Measurements from ENCODE around the gene EPN3. TPM values are rescaled to one million over a fixed set of nuclear protein-coding genes. Genes with fewer than 3 reads are reported as not detected.

EPN3 gene
- polyA plus RNA-seq, 1 donor (not counting 4 experiments of a cell fraction or from before 2014, with no cell fraction given): 66.7 TPM

DNA sequence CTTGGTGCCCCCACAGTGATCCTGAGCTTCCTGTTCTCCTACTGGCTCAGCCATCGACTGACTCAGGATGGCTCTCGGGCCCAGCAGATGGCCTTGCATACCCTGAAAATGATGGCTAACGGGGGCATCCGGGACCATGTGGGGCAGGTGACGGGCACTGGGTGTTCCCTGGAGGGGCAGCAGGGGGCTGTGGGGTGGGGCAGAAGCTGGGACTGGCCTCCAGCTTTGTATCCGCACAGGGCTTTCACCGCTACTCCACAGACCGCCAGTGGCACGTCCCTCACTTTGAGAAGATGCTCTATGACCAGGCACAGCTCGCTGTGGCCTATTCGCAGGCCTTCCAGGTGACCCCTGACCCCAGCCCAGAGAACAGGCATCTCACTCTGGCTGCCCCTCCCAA lies 17.4 kb downstream of the EPN3 start:
- Histone ChIP-seq H3K4me2 (ENCODE audit: control insufficient read depth, extremely low read depth, insufficient read depth, low read depth, low read length) (no peak overlapping the region), H3K79me2 (ENCODE audit: control insufficient read depth, insufficient read depth, low read length) (no peaks in the 10 kb centered on the region), H3K4me1 (ENCODE audit: control insufficient read depth, extremely low read depth, insufficient read depth, low read length) (peaks cover 7% of the 10 kb centered on the region), H2AFZ (ENCODE audit: control insufficient read depth, low read length) (no peak overlapping the region), H3K27ac (ENCODE audit: control insufficient read depth, insufficient read depth, low read length) (no peak overlapping the region), H3K9ac (ENCODE audit: control insufficient read depth, extremely low read depth, insufficient read depth, low read length) (no peak overlapping the region), H3K27me3 (ENCODE audit: control insufficient read depth, extremely low read depth, insufficient read depth, low read length) (no peaks in the 10 kb centered on the region), H4K20me1 (ENCODE audit: control insufficient read depth, extremely low read depth, insufficient read depth, low read length) (no peaks in the 10 kb centered on the region), H3K9me1 (ENCODE audit: control insufficient read depth, extremely low read depth, insufficient read depth, low read length) (no peaks in the 10 kb centered on the region), H3K36me3 (ENCODE audit: control insufficient read depth in 2 of 2, extremely low read depth in 1 of 2, insufficient read depth in 2 of 2, low read length in 2 of 2) (peaks cover 5 to 14% of the 10 kb centered on the region in 2 experiments), H3K4me3 (ENCODE audit: control insufficient read depth in 2 of 3, extremely low read depth in 1 of 3, insufficient read depth in 2 of 3, low read depth in 1 of 3, low read length in 3 of 3) (no peak overlapping the region), H3K9me3 (ENCODE audit: control insufficient read depth, low read depth, low read length) (no peaks in the 10 kb centered on the region)
- DNase-seq (ENCODE audit: low read depth, low spot score) (no peak), FAIRE-seq (no peak)
- dilution Hi-C loops (cut with MboI; ENCODE audit: extremely low pct_ligation_motif_present, low sequenced_read_pairs): no loop called here
- TF ChIP-seq, protein P1, sequence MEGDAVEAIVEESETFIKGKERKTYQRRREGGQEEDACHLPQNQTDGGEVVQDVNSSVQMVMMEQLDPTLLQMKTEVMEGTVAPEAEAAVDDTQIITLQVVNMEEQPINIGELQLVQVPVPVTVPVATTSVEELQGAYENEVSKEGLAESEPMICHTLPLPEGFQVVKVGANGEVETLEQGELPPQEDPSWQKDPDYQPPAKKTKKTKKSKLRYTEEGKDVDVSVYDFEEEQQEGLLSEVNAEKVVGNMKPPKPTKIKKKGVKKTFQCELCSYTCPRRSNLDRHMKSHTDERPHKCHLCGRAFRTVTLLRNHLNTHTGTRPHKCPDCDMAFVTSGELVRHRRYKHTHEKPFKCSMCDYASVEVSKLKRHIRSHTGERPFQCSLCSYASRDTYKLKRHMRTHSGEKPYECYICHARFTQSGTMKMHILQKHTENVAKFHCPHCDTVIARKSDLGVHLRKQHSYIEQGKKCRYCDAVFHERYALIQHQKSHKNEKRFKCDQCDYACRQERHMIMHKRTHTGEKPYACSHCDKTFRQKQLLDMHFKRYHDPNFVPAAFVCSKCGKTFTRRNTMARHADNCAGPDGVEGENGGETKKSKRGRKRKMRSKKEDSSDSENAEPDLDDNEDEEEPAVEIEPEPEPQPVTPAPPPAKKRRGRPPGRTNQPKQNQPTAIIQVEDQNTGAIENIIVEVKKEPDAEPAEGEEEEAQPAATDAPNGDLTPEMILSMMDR (optimal IDR thresholded peaks at IDR 0.05 in 1 of 3, IDR thresholded peaks at IDR 0.05 in 1 of 3, conservative IDR thresholded peaks at IDR 0.05 in 1 of 3; ENCODE audit: extremely low read depth in 1 of 3, insufficient read depth in 2 of 3, low read length in 3 of 3): no peak
- no peak for TF ChIP-seq EZH2 (IDR thresholded peaks at IDR 0.05; ENCODE audit: low read length)

DNA sequence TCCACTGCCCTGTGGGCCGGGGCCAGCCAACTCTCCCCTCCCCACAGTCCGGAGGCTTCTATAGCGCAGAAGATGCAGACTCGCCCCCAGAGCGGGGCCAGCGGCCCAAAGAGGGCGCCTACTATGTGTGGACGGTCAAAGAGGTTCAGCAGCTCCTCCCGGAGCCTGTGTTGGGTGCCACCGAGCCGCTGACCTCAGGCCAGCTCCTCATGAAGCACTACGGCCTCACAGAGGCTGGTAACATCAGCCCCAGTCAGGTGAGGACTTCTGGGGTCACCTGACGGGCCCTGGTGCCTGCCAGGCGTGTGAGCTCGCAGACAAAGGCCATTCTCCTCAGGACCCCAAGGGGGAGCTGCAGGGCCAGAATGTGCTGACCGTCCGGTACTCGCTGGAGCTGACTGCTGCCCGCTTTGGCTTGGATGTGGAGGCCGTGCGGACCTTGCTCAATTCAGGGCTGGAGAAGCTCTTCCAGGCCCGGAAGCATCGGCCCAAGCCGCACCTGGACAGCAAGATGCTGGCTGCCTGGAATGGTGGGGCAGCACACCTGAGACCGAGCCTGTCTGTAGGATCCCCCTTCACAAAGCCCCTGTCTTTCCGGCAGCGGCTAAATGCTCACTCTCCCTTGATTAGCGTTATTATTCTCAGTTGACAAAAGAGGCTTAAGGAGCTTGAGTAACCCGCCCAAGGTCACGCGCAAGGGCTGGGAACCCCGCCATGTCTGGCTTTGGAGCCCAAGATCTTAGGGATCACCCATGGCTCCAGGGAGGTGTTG lies 18.3 kb downstream of the EPN3 start:
- peaks cover 7% of the 10 kb centered on the region for H3K4me1 ChIP-seq (ENCODE audit: control insufficient read depth, extremely low read depth, insufficient read depth, low read length)
- no peaks in the 10 kb centered on the region for H3K27me3 ChIP-seq (ENCODE audit: control insufficient read depth, extremely low read depth, insufficient read depth, low read length)
- no peak overlapping the region for H3K4me3 ChIP-seq (ENCODE audit: control insufficient read depth in 2 of 3, extremely low read depth in 1 of 3, insufficient read depth in 2 of 3, low read depth in 1 of 3, low read length in 3 of 3)
- H3K9ac ChIP-seq (ENCODE audit: control insufficient read depth, extremely low read depth, insufficient read depth, low read length): no peak overlapping the region
- dilution Hi-C loops (cut with MboI; ENCODE audit: extremely low pct_ligation_motif_present, low sequenced_read_pairs): no loop called here
- H3K9me1 ChIP-seq (ENCODE audit: control insufficient read depth, extremely low read depth, insufficient read depth, low read length): no peaks in the 10 kb centered on the region
- no peaks in the 10 kb centered on the region for H4K20me1 ChIP-seq (ENCODE audit: control insufficient read depth, extremely low read depth, insufficient read depth, low read length)
- no peaks in the 10 kb centered on the region for H3K9me3 ChIP-seq (ENCODE audit: control insufficient read depth, low read depth, low read length)
- peaks cover 5 to 17% of the 10 kb centered on the region in 2 experiments for H3K36me3 ChIP-seq (ENCODE audit: control insufficient read depth in 2 of 2, extremely low read depth in 1 of 2, insufficient read depth in 2 of 2, low read length in 2 of 2)
- TF ChIP-seq, protein P1 (optimal IDR thresholded peaks at IDR 0.05 in 1 of 3, IDR thresholded peaks at IDR 0.05 in 1 of 3, conservative IDR thresholded peaks at IDR 0.05 in 1 of 3; ENCODE audit: extremely low read depth in 1 of 3, insufficient read depth in 2 of 3, low read length in 3 of 3): peak; percentile 37 to 68 (median 51)
- TF ChIP-seq EZH2 (IDR thresholded peaks at IDR 0.05; ENCODE audit: low read length): no peak
- no peak overlapping the region for H3K4me2 ChIP-seq (ENCODE audit: control insufficient read depth, extremely low read depth, insufficient read depth, low read depth, low read length)
- H2AFZ ChIP-seq (ENCODE audit: control insufficient read depth, low read length): no peak overlapping the region
- DNase-seq (ENCODE audit: low read depth, low spot score) (no peak), FAIRE-seq (no peak)
- H3K27ac ChIP-seq (ENCODE audit: control insufficient read depth, insufficient read depth, low read length): no peak overlapping the region
- H3K79me2 ChIP-seq (ENCODE audit: control insufficient read depth, insufficient read depth, low read length): no peaks in the 10 kb centered on the region

Data from keratinocyte (primary cell).